Kasumi-1 (cell line): ENCODE measurements around the gene KCNJ4.

Experiments used
- DNase-seq, 2 experiments: peaks; one replicate each; lab custom pipeline; 2025; lab: John Stamatoyannopoulos, UW

The KCNJ4 gene

GRCh38 chr22:38452373-38453065 lies 2.5 kb downstream of the KCNJ4 start:
- no peak for DNase-seq

- DNase-seq, result no peak
Measured at GRCh38 chr22:38451864-38452263, 3.1 kb downstream of the KCNJ4 start.

GRCh38 chr22:38451404-38451803 lies 3.6 kb downstream of the KCNJ4 start:
- DNase-seq, result no peak

GRCh38 chr22:38450234-38450797 lies 4.7 kb downstream of the KCNJ4 start:
- DNase-seq, result no peak

- DNase-seq, result no peak
Measured at GRCh38 chr22:38449776-38450175, 5.2 kb downstream of the KCNJ4 start.

- DNase-seq, result no peak
Measured at GRCh38 chr22:38448945-38449745, 5.9 kb downstream of the KCNJ4 start.

GRCh38 chr22:38446018-38446601 lies 8.9 kb downstream of the KCNJ4 start:
- no peak for DNase-seq

GRCh38 chr22:38444783-38445182 lies 10.2 kb downstream of the KCNJ4 start:
- DNase-seq, result no peak

GRCh38 chr22:38443628-38444521 lies 11.1 kb downstream of the KCNJ4 start:
- no peak for DNase-seq

GRCh38 chr22:38442967-38443627 lies 11.9 kb downstream of the KCNJ4 start:
- no peak for DNase-seq

- DNase-seq, result no peak
Measured at GRCh38 chr22:38441620-38442287, 13.2 kb downstream of the KCNJ4 start.

- no peak for DNase-seq
Measured at GRCh38 chr22:38440747-38441350, 14.2 kb downstream of the KCNJ4 start.

- no peak for DNase-seq
Measured at GRCh38 chr22:38437416-38437815, 17.6 kb downstream of the KCNJ4 start.

GRCh38 chr22:38436629-38437395 lies 18.2 kb downstream of the KCNJ4 start:
- no peak for DNase-seq

- no peak for DNase-seq
Measured at GRCh38 chr22:38435965-38436364, 19.0 kb downstream of the KCNJ4 start.

GRCh38 chr22:38435010-38435409 lies 20.0 kb downstream of the KCNJ4 start:
- DNase-seq, result no peak

GRCh38 chr22:38433871-38434270 lies 21.1 kb downstream of the KCNJ4 start:
- no peak for DNase-seq

- no peak for DNase-seq
Measured at GRCh38 chr22:38432264-38432663, 22.7 kb downstream of the KCNJ4 start.

GRCh38 chr22:38431266-38432010 lies 23.6 kb downstream of the KCNJ4 start:
- DNase-seq, result no peak
